Vagina (tissue), 2 donors: ENCODE measurements around the gene CLEC16A. TPM values are rescaled to one million over a fixed set of nuclear protein-coding genes. Genes with fewer than 3 reads are reported as not detected.

Experiments
- DNase-seq, 2 donors: peaks; one replicate each; pipeline ENCODE4 v3.0.0-alpha.2; 2017; ENCODE audit errors: extremely low spot score in 2 of 2
- H3K27ac ChIP-seq: fragments of 200-600 bp; sonication (generic); one replicate; pipeline ENCODE4 v1.5.1; 2019
- H3K27me3 ChIP-seq: fragments of 200-600 bp; sonication (generic); one replicate; pipeline ENCODE4 v1.5.1; 2019
- H3K36me3 ChIP-seq, 2 donors: fragments of 200-600 bp; sonication (generic); one replicate each; pipeline ENCODE4 v1.5.1; 2017 to 2019
- H3K4me1 ChIP-seq: fragments of 200-600 bp; sonication (generic); one replicate; pipeline ENCODE4 v1.5.1; 2019
- H3K4me3 ChIP-seq, 2 donors: fragments of 200-600 bp; sonication (generic); 1 replicate in 1 of 2; 2 replicates in 1 of 2; pipeline ENCODE4 v1.5.1; 2016 to 2019
- H3K9me3 ChIP-seq: fragments of 200-600 bp; sonication (generic); one replicate; pipeline ENCODE4 v1.5.1; 2019
- POLR2A ChIP-seq, 2 donors: fragments of 450-650 bp; IDR thresholded peaks; one replicate each; pipeline ENCODE4 v1.6.1; 2017; ENCODE audit warnings: antibody characterized with exemption in 2 of 2, mild to moderate bottlenecking in 2 of 2, moderate library complexity in 2 of 2
- POLR2AphosphoS5 ChIP-seq, 2 donors: sonication (generic); formaldehyde crosslinking; IDR thresholded peaks; one replicate each; pipeline ENCODE4 v1.9.0; 2017; ENCODE audit warnings: antibody characterized with exemption in 2 of 2, mild to moderate bottlenecking in 2 of 2, low read depth in 1 of 2; ENCODE audit not compliant: insufficient read depth in 1 of 2
- intact Hi-C: fragments of 100-400 bp; cut with DNase I; formaldehyde crosslinking; loops from one replicate; pipeline ENCODE4 v1.15.1; 2023
- total RNA-seq: library from RNA; depleted of rRNA; stranded (reverse); fragments of >200 nt; gene quantifications from one replicate; pipeline ENCODE4 v1.2.3, GENCODE V29; 2016
- TF ChIP-seq, protein P1 (sequence below), 3 experiments: fragments of 450-650 bp in 2 of 3; fragments of 200-600 bp in 1 of 3; sonication (generic) in 1 of 3; IDR thresholded peaks; one replicate each; pipeline ENCODE4 v1.5.1; 2017 to 2019; ENCODE audit warnings: antibody characterized with exemption in 3 of 3, mild to moderate bottlenecking in 2 of 3, moderate library complexity in 2 of 3

Gene CLEC16A
- total RNA-seq, 1 donor from 2014 or later, result 21.6 TPM

DNA sequence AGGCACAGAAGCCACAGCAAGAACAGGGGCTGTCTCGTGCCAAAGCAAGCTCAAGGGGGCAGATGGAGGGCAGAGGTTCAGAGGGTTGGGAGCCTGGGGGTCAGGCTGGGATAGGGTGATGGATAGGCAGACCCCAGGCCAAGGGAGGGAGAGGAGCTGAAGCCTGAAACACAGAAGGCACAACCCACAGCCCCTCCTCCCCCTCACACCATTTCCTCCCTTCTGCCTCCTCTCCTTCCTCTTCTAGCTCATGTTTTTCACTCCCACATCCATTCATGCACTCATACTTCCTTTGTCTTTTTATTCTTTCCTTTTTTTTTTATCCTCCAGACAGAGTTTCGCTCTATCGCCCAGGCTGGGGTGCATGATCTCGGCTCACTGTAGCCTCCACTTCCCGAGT lies 250.5 kb downstream of the CLEC16A start:
- Histone ChIP-seq H3K27me3 (no peaks in the 10 kb centered on the region), H3K4me1 (peaks cover 7% of the 10 kb centered on the region), H3K36me3 (no peaks in the 10 kb centered on the region), H3K4me3 (no peak overlapping the region), H3K27ac (no peak overlapping the region), H3K9me3 (no peaks in the 10 kb centered on the region)
- no peak for TF ChIP-seq POLR2A (IDR thresholded peaks at IDR 0.05)
- TF ChIP-seq, protein P1, sequence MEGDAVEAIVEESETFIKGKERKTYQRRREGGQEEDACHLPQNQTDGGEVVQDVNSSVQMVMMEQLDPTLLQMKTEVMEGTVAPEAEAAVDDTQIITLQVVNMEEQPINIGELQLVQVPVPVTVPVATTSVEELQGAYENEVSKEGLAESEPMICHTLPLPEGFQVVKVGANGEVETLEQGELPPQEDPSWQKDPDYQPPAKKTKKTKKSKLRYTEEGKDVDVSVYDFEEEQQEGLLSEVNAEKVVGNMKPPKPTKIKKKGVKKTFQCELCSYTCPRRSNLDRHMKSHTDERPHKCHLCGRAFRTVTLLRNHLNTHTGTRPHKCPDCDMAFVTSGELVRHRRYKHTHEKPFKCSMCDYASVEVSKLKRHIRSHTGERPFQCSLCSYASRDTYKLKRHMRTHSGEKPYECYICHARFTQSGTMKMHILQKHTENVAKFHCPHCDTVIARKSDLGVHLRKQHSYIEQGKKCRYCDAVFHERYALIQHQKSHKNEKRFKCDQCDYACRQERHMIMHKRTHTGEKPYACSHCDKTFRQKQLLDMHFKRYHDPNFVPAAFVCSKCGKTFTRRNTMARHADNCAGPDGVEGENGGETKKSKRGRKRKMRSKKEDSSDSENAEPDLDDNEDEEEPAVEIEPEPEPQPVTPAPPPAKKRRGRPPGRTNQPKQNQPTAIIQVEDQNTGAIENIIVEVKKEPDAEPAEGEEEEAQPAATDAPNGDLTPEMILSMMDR (IDR thresholded peaks at IDR 0.05), result no peak
- no peak for TF ChIP-seq POLR2AphosphoS5 (IDR thresholded peaks at IDR 0.05; ENCODE audit: insufficient read depth in 1 of 2, low read depth in 1 of 2)
- no peak for DNase-seq
- intact Hi-C loops, result no loop called here

DNA sequence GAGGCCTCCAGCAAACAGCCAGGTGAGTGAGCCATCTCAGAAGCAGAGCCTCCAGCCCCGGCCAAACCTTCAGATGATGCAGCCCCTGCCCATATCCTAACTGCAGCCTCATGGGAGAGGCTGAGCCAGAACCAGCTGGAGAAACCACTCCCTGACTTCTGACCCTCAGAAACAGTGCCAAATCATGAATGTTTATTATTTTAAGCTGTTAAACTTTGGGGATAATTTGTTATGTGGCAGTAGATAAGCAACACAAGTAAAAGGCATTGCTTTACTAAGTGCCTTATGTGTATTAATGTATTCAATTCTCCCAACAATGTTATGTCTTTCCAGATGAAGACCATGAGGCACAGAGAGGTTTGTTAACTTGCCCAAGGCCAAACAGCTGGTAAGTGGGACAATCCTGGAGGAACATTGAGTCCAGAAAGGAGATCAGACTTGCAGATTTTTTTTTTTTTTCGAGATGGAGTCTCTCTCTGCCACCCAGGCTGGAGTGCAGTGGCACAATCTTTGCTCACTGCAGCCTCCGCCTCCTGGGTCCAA lies 252.0 kb downstream of the CLEC16A start:
- no peaks in the 10 kb centered on the region for H3K9me3 ChIP-seq
- H3K36me3 ChIP-seq, result no peaks in the 10 kb centered on the region
- no peak overlapping the region for H3K27ac ChIP-seq
- TF ChIP-seq POLR2A (IDR thresholded peaks at IDR 0.05), result no peak
- no peak for TF ChIP-seq POLR2AphosphoS5 (IDR thresholded peaks at IDR 0.05; ENCODE audit: insufficient read depth in 1 of 2, low read depth in 1 of 2)
- TF ChIP-seq, protein P1 (IDR thresholded peaks at IDR 0.05), result no peak
- H3K4me1 ChIP-seq, result peaks cover 7% of the 10 kb centered on the region
- intact Hi-C loops, result no loop called here
- no peak overlapping the region for H3K4me3 ChIP-seq
- DNase-seq, result no peak
- no peaks in the 10 kb centered on the region for H3K27me3 ChIP-seq

DNA sequence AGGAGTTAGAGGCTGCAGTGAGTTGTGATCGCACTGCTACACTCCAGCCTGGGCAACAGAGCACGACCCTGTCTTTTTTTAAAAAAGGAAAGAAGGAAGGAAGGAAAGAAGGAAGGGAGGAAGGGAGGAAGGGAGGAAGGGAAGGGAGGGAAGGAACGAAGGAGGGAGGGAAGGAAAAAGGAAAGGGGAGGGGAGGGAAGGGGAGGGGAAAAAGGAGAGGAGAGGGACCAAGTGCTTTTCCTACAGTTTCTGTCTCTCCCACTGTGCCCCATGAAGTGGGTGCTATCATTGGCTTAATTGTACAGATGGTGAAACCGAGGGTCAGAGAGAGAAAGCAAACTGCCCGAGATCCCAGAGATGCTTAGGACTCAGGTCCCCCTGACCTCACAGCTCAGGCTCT lies 254.0 kb downstream of the CLEC16A start:
- DNase-seq, result no peak
- intact Hi-C loops, result no loop called here
- H3K4me1 ChIP-seq, result peaks cover 15% of the 10 kb centered on the region

DNA sequence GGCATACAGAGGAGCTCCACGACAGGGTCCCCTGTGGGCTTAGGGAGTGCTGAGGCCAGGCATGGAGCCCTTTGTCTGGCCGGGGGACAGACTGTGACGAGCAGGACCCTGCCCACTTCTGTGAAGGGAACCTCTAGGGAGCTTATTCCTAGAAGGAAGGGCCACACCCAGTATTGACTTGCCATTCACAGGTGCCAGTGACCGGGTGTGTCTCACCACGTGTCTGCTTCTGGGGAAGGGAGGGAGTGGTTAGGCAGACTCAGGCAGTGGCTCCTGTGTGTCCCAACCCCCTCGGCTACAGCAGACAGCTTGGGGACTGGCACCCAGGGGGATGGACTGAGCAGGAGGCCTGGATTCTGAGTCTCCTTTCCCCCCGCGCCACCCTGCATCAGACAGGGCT lies 254.5 kb downstream of the CLEC16A start:
- H3K27me3 ChIP-seq, result no peaks in the 10 kb centered on the region

More for the DNA sequence above, 254.0 kb downstream of the CLEC16A start:
- no peak overlapping the region for H3K27ac ChIP-seq
- H3K4me3 ChIP-seq, result no peak overlapping the region
- no peaks in the 10 kb centered on the region for H3K27me3 ChIP-seq
- H3K36me3 ChIP-seq, result no peaks in the 10 kb centered on the region
- no peaks in the 10 kb centered on the region for H3K9me3 ChIP-seq
- TF ChIP-seq, protein P1 (IDR thresholded peaks at IDR 0.05), result no peak
- TF ChIP-seq POLR2AphosphoS5 (IDR thresholded peaks at IDR 0.05; ENCODE audit: insufficient read depth in 1 of 2, low read depth in 1 of 2) (no peak), POLR2A (IDR thresholded peaks at IDR 0.05) (no peak)

DNA sequence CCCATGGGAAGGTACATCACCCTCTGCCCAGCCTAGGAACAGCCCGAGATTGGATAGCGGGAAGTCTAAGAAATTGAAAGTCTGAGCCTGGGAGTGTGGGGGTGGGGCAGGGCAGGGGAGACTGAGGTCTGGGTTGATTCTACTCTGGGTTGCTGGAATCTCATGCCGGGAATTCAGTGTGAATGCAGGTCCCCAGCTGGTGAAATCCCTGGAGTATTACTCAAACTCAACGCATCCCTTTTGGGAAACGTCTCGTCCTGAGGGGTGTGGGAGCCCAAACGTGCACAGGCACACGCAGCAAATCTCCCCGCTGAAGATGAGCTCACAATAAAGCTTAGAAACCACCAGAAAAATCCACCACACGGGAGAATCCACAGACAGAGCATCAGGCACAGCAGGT lies 256.2 kb downstream of the CLEC16A start:
- Histone ChIP-seq H3K9me3 (no peaks in the 10 kb centered on the region), H3K36me3 (no peaks in the 10 kb centered on the region), H3K4me3 (no peak overlapping the region), H3K4me1 (peaks cover 15% of the 10 kb centered on the region), H3K27ac (no peak overlapping the region), H3K27me3 (no peaks in the 10 kb centered on the region)
- no peak for DNase-seq
- intact Hi-C loops, result no loop called here
- TF ChIP-seq POLR2A (IDR thresholded peaks at IDR 0.05) (no peak), POLR2AphosphoS5 (IDR thresholded peaks at IDR 0.05; ENCODE audit: insufficient read depth in 1 of 2, low read depth in 1 of 2) (no peak)
- TF ChIP-seq, protein P1 (IDR thresholded peaks at IDR 0.05), result no peak

More for the DNA sequence above, 254.5 kb downstream of the CLEC16A start:
- Histone ChIP-seq H3K4me1 (peaks cover 15% of the 10 kb centered on the region), H3K4me3 (no peak overlapping the region), H3K9me3 (no peaks in the 10 kb centered on the region), H3K27ac (no peak overlapping the region), H3K36me3 (no peaks in the 10 kb centered on the region)
- intact Hi-C loops, result no loop called here
- TF ChIP-seq POLR2AphosphoS5 (IDR thresholded peaks at IDR 0.05; ENCODE audit: insufficient read depth in 1 of 2, low read depth in 1 of 2), result peak in 1 of 2 donors; percentile 18
- TF ChIP-seq, protein P1 (IDR thresholded peaks at IDR 0.05), result no peak
- no peak for DNase-seq
